HG03460 (cell line): ENCODE results near the gene SLC12A5.

ENCODE experiments used
- ATAC-seq: cut with Tn5 transposase; IDR thresholded peaks from one replicate; pipeline ENCODE4 v1.9.1; 2021; ENCODE audit not compliant: unreplicated experiment

Gene SLC12A5

DNA sequence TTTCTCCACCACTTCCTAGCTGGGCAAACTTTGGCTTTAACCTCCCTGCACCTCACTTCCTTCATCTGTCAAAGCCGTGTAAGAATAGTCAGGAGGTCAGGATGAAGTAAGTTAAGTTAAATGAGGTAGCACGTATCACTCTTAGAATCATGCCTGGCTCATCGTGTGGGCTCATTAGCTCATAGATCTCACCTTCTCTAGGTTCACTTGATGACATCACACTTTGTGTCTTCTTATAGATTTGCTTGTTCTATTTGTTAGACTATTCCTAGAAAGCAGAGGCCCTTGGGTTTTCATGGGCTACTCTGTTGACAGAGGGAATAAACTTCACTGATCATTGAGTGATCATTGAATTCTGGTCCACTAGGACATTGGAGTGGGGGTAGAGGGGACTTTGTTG, 72.9 kb downstream of the SLC12A5 start:
- no peak for ATAC-seq

DNA sequence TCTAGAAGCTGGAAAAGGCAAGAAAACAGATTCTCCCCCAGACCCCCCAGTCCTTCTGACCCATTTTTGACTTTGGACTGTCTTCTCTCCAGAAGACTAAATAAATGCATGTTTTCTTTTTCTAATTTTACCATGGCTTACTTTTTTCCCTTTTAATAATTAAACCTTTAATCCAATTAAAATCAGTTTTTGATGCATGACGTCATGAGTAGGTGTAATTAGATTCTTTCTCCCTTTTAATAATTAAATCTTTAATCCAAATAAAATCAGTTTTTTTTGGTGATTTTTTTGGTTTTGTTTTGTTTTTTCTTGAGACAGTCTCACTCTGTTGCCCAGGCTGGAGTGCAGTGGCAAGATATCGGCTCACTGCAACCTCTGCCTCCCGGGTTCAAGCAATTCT, 73.9 kb downstream of the SLC12A5 start:
- ATAC-seq = no peak

DNA sequence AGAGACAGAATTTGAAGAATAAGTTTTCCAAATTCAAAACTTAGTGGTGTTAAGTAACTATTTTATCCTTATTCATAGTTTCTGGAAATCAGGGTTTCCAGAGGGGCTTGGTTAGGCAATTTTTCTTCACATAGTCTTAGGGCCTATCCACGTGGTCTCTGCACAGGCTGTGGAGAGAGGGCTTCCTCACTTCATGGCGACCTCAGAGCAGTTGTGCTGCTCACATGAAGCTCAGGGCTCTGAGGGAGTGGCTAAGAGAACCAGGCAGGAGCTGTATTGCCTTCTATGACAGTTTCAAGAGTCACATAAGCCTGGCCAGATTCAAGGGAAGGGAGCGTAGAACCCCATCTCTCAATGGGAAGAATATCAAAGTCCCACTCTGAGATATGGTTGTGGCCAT, 75.2 kb downstream of the SLC12A5 start:
- no peak for ATAC-seq

DNA sequence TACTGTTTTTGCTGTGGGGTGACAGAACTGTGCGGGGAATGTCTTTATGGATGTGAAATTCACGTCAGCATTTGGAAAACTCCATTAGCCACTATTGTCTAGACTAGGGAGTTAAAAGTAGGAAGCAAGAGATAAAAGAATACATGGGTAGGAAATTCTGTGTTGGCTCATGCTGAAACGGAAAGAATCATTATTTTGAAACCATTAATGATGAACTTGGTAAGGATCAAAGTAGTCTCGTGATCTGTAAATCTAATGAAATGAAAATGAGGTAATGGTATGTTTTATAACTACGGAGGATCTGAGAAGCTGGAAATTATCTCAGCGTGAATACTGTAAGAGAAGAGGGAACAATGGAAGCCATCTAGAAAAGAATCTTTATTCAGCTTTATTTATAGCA, 78.0 kb downstream of the SLC12A5 start:
- ATAC-seq = no peak

DNA sequence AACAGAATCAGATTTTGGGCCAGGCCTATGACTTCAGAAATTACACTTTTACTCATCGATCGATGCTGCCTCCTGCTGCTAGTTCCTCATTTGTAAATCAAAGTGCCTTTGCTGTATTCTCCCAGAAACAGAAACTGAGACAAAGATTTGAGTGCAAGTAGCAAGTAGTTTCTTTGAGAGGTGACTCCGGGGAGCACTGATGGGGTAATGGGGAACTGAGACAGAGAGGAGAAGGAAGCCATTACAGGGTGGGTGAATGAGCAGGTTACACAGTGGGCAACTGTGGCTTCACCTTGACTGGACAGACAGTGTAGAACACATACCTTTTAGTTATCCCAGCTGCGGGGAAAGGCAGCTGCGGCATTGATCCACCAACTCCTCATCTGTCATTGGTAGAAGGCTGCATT, 79.4 kb downstream of the SLC12A5 start:
- peak; percentile 81 for ATAC-seq

DNA sequence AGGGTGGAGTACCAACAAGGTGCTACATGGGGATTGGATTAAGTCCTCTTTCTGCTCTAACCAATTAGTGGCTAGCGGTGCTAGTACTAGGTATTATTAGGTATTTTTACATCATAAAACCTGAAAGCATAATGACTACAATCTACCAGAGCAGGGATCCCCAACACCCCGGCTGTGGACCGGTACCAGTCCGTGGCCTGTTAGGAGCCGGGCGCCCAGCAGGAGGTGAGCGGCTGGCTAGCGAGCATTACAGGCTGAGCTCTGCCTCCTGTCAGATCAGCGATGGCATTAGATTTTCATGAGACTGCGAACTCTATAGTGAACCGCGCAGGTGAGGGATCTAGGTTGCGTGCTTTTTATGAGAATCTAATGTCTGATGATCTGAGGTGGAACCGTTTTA, 80.0 kb downstream of the SLC12A5 start:
- ATAC-seq = no peak
